Measurements from ENCODE around the gene USP54. TPM values are rescaled to one million over a fixed set of nuclear protein-coding genes. Genes with fewer than 3 reads are reported as not detected.
"Not testable (repeated sequence)": the region's sequence is repeated elsewhere in the genome, so short reads cannot be mapped to it uniquely, and the experiment has no call there.

The USP54 gene
- 46.7 and 61.1 TPM in 2 replicates for total RNA-seq

GRCh38 chr10:73590881-73591799 is at the start of gene USP54:
Gene USP54, minus strand, starts transcription at chr10:73591342. Its CDS starts 15,684 bp downstream, at chr10:73575658.
- DNase-seq (ENCODE audit: low read depth): peak; percentile 93

GRCh38 chr10:73639286-73639685 is 48.1 kb upstream of the USP54 start:
- DNase-seq (ENCODE audit: low read depth): no peak

- DNase-seq (ENCODE audit: low read depth): no peak
Measured at GRCh38 chr10:73635781-73636180, 44.6 kb upstream of the USP54 start.

- DNase-seq (ENCODE audit: low read depth): no peak
Measured at GRCh38 chr10:73634421-73634820, 43.3 kb upstream of the USP54 start.

GRCh38 chr10:73629165-73629564 is 38.0 kb upstream of the USP54 start:
- no peak for DNase-seq (ENCODE audit: low read depth)

- DNase-seq (ENCODE audit: low read depth): no peak
Measured at GRCh38 chr10:73628405-73628804, 37.3 kb upstream of the USP54 start.

- DNase-seq (ENCODE audit: low read depth): no peak
Measured at GRCh38 chr10:73627300-73627699, 36.2 kb upstream of the USP54 start.

- peak; percentile 98 for DNase-seq (ENCODE audit: low read depth)
Measured at GRCh38 chr10:73625884-73626752, 35.0 kb upstream of the USP54 start.

GRCh38 chr10:73625004-73625883 is 34.1 kb upstream of the USP54 start:
- DNase-seq (ENCODE audit: low read depth): peak; percentile 70

GRCh38 chr10:73623056-73623455 is 31.9 kb upstream of the USP54 start:
- DNase-seq (ENCODE audit: low read depth): peak; percentile 58

- DNase-seq (ENCODE audit: low read depth): not testable (repeated sequence)
Measured at GRCh38 chr10:73620974-73621373, 29.8 kb upstream of the USP54 start.

- not testable (repeated sequence) for DNase-seq (ENCODE audit: low read depth)
Measured at GRCh38 chr10:73617143-73617542, 26.0 kb upstream of the USP54 start.

GRCh38 chr10:73614720-73615119 is 23.6 kb upstream of the USP54 start:
- DNase-seq (ENCODE audit: low read depth): no peak

GRCh38 chr10:73609116-73609515 is 18.0 kb upstream of the USP54 start:
- no peak for DNase-seq (ENCODE audit: low read depth)

- DNase-seq (ENCODE audit: low read depth): peak; percentile 86
Measured at GRCh38 chr10:73601486-73601921, 10.4 kb upstream of the USP54 start.

- DNase-seq (ENCODE audit: low read depth): peak; percentile 92
Measured at GRCh38 chr10:73597346-73597745, 6.2 kb upstream of the USP54 start.

- no peak for DNase-seq (ENCODE audit: low read depth)
Measured at GRCh38 chr10:73593812-73594211, 2.7 kb upstream of the USP54 start.

- DNase-seq (ENCODE audit: low read depth): no peak
Measured at GRCh38 chr10:73593110-73593509, 2.0 kb upstream of the USP54 start.

GRCh38 chr10:73591935-73592699 is 975 bp upstream of the USP54 start:
- DNase-seq (ENCODE audit: low read depth): peak; percentile 88

- peak; percentile 70 for DNase-seq (ENCODE audit: low read depth)
Measured at GRCh38 chr10:73589563-73590126, 1.5 kb downstream of the USP54 start.

All from renal cortical epithelial cell (primary cell).